Measurements from ENCODE around the gene GJA3.
A peak's percentile ranks its signal among the peaks of the same experiment; 100 is the strongest.

Gene GJA3

GRCh38 chr13:20126541-20127261 lies 34.2 kb downstream of the GJA3 start:
- no peak for DNase-seq

- DNase-seq, result no peak
These were observed 35.1 kb downstream of the GJA3 start for GRCh38 chr13:20125783-20126165.

GRCh38 chr13:20125129-20125782 lies 35.6 kb downstream of the GJA3 start:
- no peak for DNase-seq

GRCh38 chr13:20124303-20124702 lies 36.5 kb downstream of the GJA3 start:
- no peak for DNase-seq

GRCh38 chr13:20121159-20121525 lies 39.7 kb downstream of the GJA3 start:
- DNase-seq, result no peak

- DNase-seq, result no peak
These were observed 40.9 kb downstream of the GJA3 start for GRCh38 chr13:20119960-20120359.

- peak; percentile 8 for DNase-seq
These were observed 42.3 kb downstream of the GJA3 start for GRCh38 chr13:20118268-20119140.

GRCh38 chr13:20116213-20116612 lies 44.6 kb downstream of the GJA3 start:
- no peak for DNase-seq

GRCh38 chr13:20114066-20114610 lies 46.7 kb downstream of the GJA3 start:
- no peak for DNase-seq

GRCh38 chr13:20109037-20109436 lies 51.8 kb downstream of the GJA3 start:
- no peak for DNase-seq

GRCh38 chr13:20106742-20107141 lies 54.1 kb downstream of the GJA3 start:
- peak; percentile 38 for DNase-seq

- DNase-seq, result no peak
These were observed 55.6 kb downstream of the GJA3 start for GRCh38 chr13:20105161-20105689.

- DNase-seq, result no peak
These were observed 58.2 kb downstream of the GJA3 start for GRCh38 chr13:20102525-20103180.

GRCh38 chr13:20101467-20102316 lies 59.2 kb downstream of the GJA3 start:
- DNase-seq, result no peak

GRCh38 chr13:20099319-20099718 lies 61.5 kb downstream of the GJA3 start:
- DNase-seq, result no peak

GRCh38 chr13:20093951-20094350 lies 66.9 kb downstream of the GJA3 start:
- DNase-seq, result no peak

- DNase-seq, result no peak
These were observed 70.5 kb downstream of the GJA3 start for GRCh38 chr13:20090349-20090748.

All from NCI-H1105 treated with DMSO at 0.1 percent for 48 hours (cell line).